Tracheal epithelial cell (primary cell): ENCODE data around the gene TTC32. TPM values are rescaled to one million over a fixed set of nuclear protein-coding genes. Genes with fewer than 3 reads are reported as not detected.

ENCODE experiments used
- total RNA-seq: library from RNA; depleted of rRNA; stranded (reverse); fragments of >200 nt; gene quantifications from 2 replicates; pipeline ENCODE4 v1.2.1, GENCODE V29; 2014

Gene TTC32
- total RNA-seq: 4.3 and 8.3 TPM in 2 replicates

GRCh38 chr2:19901442-19902215 is at the start of gene TTC32:
TTC32 (minus strand) TSS chr2:19901983; CDS start chr2:19901854, 129 bp downstream.

Other genes with a start within 250 kb of the TTC32 start
- 6.6 and 8.2 TPM in 2 replicates for gene WDR35, start 88.1 kb upstream of the TTC32 start, total RNA-seq
- 0.85 and 1.9 TPM in 2 replicates for gene MATN3, start 110.7 kb upstream of the TTC32 start, total RNA-seq
- 45.8 and 97.1 TPM in 2 replicates for gene LAPTM4A, start 149.6 kb upstream of the TTC32 start, total RNA-seq